ENCODE measurements around the gene NCKAP5.

NCKAP5 gene

DNA sequence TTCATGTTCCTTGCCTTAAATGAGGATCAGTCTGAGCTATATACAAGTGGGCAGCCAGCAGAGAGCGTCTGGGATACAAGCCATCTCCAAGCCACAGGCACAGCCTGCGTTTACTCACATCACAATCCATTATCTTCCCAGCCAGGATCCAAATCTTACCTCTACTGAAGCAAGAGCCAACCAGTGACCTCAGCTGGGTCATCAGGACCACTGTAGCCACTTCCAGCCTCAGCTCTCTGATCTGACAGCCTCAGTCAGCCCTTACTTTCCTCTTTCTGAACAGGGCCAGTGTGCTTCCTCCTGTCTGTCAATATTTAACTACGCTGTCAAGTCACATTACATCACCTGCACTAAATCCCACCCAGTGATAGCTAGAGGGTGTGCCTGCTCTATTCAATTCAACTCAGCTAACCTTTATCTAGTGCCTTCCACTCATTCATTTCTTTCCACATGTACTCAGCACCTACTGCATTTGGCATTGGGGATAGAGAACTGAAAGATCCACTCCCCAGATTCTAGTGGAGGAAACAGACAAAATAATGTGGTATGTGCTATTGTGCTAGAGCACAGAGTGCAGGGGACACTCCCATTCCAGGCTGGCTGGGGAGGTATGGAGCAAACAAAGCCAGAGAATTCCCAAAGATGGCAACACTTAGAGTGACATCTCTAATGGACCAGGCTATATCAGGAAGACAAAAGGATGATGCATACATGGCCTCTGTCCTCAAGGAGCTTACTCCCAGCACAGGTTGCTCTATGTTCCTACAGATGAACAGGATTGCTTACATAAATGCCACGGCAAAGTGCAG lies 146.5 kb downstream of the NCKAP5 start:
- no peak for DNase-seq (ENCODE audit: low read depth in 2 of 2)

DNA sequence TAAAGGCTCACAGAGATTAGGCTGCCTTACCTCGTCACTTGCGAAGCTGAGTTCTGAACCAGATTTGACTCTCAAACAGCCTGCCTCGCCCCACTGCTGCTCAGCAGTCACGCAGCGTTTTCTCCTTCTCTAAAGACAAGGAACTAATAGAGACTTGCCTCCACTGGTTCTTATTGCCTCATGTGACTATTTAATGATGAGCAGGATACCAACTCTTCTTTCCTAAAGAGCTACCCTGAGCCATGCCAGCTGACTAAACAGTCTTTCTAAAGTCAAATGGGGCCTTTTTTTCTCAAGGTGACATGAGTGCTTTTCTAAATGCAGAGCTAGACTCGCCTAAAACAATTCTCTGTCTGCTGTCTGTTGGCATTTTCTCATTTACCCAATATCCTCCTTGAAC lies 147.5 kb downstream of the NCKAP5 start:
- no peak for DNase-seq (ENCODE audit: low read depth in 2 of 2)

DNA sequence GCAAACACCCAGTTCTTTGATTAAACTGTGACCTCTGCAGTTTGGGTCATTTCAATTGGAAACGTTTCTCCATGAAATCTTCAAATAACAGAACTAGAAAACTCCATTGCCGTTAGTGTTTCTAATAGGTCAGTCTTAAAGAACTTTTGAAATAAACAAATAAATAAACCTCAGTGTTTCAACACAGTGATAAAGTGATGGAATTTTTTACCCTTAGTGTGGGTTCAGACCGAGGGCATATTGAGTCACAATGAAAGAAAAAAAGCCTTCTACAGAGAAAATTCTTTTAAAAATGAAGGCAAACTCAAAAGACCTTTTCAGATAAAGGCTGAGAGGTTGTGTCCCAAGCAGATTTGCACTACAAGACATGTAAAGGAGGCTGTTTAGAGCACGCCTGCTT lies 149.6 kb downstream of the NCKAP5 start:
- no peak for DNase-seq (ENCODE audit: low read depth in 2 of 2)

DNA sequence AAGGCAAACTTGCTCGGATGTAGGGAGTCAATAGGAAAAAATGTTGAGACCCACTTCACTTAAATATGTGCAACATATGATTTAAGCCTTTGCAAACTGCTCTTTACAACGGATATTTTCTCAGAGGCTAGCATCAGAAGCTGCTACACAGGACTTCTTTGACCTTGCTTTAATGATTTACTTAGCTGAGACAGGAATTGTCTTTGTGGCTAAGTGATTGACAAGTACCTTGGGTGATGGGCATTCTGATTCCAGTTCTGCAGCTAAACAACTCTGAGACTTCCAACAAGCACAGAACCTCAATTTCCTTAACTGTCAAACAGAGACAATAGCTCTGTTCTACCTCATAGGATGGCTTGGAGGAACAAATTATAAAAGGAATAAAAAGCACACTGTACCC lies 150.2 kb downstream of the NCKAP5 start:
- DNase-seq (ENCODE audit: low read depth in 2 of 2): no peak

DNA sequence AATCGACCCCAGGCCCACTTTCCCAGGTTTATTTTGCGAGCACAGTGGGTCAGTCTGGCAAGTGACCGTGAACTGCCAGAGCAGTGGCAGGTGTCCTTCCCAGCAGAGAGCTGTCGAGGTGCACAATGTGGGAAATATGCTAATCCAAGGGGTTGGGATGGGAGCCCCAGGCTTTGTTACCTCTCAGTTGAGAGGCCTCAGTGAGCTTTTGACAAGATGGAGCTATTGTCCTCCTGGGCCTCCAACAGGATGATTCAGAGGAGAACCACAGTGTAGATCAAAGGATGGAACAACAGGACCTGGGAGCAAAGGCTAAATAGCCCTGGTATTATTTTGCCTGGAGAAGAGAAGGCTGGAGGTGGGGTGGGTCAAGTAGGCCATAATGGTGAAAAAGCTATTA lies 150.8 kb downstream of the NCKAP5 start:
- DNase-seq (ENCODE audit: low read depth in 2 of 2): no peak

DNA sequence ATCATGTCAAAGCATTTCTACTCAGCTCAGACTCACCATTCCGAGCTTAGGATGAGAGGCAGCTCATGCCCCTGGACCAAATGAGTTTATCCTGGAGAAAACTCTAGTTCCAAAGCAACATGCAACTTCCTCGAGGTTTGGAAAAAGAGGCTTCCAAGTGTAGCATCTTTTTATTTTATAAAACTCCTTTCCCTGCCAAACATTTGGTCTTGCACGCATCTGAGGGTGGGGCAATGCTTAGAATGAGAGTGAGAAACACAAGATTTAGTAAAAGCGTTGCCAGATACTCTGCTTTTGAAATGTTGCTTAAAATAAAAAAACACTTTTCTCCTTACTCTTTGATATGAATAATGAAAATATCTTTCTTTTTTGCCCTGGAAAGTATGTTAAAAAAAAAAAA lies 151.5 kb downstream of the NCKAP5 start:
- no peak for DNase-seq (ENCODE audit: low read depth in 2 of 2)

DNA sequence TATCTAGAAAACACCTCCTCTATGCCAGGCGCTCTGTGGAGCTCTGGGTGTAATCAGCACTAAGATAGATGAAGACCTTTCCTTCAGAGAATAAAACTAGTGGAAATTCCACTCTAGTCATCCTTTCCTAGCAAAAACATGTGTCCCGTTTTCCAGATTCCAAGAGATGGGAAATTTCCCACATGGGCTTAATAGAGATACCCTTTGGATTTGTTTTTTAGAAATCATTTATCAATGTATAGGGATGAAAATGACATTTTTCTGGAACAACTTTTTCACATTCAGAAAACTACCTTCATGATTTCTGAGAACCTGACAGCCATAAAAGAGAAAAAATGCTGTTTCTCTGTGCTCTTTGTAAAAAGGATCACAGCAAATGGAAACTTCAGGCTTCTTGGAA lies 152.1 kb downstream of the NCKAP5 start:
- DNase-seq (ENCODE audit: low read depth in 2 of 2): no peak

DNA sequence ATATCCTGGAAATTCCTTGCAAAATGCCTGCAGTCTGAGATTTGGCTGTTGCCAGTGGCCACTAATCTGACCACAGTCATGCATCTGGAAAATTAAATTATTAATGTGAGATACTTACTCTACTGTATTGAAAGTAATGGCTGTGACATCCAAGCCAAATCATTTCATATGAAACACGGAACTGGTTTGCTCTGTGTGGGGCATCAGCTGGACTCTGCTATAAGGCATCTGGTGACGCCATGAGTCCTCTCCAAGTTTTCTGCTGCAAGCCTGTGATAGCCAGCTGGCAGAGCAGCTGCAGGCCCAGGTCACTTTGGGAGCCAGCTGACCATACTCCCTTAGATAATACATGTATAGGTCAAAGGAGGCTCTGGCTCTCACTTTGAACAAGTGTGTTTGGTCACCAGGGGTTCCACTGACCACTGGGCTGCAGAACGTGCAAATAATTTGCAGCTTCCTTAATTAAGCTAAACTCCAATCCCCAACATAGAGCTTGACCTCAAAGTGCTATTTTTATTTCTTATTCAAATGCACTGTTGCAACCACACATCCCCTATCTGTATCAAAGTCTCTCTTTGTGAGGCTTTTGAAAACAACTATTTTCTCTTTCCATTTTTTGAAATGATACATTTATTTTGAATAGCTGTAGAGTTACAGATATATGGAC lies 152.9 kb downstream of the NCKAP5 start:
- DNase-seq (ENCODE audit: low read depth in 2 of 2): no peak

DNA sequence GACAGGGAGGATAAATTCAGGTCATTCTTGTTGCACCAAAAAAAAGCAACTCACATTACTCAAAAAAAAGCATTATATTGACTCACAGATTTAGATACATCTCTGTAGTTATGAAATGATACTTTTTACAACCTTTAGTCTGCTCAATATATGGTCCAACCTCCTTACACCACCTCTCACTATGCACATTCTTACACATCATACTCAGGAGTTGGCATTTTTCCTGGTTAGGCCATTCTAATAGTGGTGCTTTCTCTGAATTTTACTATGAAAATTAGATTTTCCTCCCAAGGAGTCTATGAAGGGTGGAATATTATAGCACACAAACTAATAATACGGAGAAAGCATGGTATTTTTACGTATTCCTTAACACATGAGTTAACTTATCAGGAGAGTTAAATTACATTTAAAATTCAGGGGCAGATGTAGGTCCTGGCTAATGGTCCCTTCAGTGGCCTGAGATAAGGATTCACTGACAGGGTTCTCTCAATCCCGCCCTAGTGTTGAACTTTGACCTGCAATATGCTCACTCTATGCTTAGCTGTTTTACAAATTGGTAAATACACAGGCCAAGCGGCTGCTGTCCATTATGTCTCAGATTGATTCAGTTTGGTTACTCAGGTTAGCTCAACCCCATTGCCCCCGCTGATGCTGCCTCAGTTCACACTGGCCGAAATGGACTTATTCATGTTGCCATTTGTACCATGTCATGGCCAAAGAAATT lies 153.6 kb downstream of the NCKAP5 start:
- no peak for DNase-seq (ENCODE audit: low read depth in 2 of 2)

DNA sequence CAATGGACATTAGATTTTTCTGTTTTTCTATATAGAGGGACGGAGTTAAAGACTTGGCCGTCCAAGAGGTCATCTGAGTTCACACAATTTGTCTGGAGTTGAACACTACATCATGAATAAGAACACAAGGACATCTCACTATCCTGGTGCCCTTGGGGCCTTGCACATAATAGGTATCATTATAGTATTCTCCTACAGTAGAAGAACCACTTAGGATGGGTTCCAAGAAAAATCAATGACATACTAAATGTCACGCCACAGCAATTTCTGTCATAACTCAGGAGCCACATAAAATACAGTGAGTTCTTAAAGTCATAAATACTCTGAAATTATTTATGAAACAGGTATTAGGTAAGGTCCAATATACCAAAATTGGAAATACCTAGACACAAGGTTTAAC lies 154.4 kb downstream of the NCKAP5 start:
- DNase-seq (ENCODE audit: low read depth in 2 of 2): no peak

DNA sequence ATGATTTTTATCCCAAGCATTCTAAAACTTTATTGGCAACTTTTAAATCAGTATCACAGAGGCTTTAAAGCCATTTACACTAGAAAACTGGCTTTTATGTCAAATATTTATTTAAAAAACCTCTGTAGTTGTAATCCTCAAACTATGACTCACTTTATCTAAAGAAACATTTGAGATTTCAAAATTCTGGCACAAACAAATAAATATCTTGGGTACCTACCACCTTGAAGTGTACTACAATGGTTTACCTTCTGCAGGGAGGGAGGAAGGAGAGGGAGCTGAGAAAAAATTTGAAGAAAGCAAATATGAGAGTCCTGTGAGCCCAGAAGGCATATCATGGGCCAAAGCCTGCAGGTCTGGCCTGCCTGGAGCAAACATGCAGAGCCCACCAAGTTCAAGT lies 155.6 kb downstream of the NCKAP5 start:
- no peak for DNase-seq (ENCODE audit: low read depth in 2 of 2)

DNA sequence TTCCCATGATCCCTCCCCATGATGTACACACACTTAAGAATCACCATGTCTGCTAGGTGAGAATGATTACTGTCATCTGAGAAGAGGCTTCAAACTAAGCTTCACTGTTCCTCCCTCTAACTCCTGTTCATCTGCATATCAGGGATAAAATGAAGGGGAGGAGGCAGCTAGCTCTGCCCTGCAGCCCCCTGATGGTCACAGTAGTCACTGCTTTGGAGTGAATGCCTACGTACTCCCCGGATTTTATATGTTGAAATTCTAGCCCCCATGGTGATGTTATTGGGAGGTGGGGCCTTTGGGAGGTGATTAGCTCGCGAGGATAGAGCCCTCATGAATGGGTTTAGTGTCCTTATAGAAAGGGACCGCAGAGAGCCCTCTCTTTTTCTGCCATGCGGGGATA lies 156.4 kb downstream of the NCKAP5 start:
- no peak for DNase-seq (ENCODE audit: low read depth in 2 of 2)

DNA sequence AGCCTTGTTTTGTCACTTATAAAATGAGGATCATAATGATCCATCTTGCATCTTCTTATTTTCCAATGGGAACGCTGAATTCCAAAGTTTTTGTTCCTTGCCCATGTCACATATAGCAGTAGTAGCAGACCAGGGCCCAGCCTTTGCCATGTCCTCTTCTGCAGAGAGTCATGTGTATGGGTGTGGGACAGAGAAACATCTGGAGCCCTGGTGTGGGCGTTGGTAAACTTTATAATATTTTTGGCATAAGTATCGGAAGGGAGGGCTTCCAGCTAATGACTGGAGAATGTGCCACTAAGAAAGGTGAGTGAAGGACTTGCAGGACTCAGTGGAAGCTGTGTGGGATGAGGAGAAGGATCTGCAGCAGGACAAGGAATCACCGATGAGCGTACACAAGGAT lies 157.2 kb downstream of the NCKAP5 start:
- no peak for DNase-seq (ENCODE audit: low read depth in 2 of 2)

DNA sequence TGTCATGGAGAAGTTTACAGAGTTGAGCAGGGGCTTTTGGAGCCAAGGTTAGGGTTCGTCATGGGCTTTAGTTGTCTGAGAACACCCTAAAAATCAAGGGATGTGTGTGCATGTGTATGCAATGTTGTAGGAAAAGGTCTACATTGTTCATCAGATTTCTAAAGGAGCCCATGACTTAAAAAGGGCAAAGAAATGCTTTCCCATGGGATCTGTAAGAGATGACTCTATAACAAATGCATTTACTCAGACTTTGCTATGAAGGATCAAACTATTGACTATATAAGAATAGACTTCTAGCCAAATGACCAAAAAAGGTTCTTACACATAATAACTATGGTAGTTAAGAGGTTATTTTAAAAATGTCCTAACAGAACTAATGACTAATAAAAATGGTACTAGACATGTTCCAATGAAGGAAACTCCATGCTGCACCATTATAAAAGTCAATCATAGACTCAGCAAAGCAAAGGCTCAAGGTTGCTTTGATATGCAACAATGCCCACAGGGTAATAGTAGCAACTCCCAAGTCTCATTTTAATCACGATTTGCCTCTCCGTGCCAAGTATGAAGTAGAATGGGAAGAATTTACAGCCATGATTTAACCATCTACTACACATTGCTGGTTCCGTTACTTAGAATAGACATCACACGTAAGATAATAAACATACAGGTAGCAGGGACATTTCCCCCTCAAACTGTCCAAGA lies 158.5 kb downstream of the NCKAP5 start:
- DNase-seq (ENCODE audit: low read depth in 2 of 2): no peak

DNA sequence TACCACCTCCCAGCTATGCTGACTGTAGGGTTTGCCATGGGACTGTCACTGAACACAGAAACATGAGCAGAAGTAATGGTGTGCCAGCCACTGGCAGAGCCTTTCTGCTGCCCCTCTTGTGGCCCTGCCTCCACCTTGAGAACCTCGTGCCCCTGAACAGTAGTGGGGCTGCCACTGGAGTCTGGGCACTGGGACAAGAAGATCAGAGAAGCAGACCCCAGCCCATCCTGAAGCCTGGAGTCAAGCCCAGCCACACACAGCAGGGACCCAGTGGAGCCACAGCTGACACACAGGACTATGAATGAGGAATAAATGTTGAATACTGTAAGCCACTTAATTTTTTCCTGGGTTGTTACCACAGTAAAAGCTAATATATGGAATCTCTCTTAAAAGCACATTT lies 159.6 kb downstream of the NCKAP5 start:
- DNase-seq (ENCODE audit: low read depth in 2 of 2): no peak

DNA sequence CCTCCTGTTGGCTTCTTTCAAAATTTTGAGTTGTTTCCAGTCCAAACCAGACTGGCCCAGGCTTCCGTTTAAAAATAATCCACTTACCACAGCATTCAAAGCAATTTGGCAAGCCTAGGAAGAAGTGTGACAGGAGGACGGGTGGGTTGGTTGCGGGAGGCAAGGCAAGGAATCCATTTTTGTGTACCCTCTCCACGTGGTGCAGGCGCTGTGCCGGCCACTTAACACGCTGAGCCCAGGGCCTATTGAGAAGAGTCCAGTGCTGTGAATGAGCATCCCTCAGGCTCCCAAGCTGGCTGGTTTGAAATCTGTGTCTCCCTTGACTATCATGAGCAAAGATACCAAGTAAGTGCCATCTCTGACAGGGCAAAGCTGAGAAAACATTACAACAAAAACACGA lies 160.9 kb downstream of the NCKAP5 start:
- no peak for DNase-seq (ENCODE audit: low read depth in 2 of 2)

DNA sequence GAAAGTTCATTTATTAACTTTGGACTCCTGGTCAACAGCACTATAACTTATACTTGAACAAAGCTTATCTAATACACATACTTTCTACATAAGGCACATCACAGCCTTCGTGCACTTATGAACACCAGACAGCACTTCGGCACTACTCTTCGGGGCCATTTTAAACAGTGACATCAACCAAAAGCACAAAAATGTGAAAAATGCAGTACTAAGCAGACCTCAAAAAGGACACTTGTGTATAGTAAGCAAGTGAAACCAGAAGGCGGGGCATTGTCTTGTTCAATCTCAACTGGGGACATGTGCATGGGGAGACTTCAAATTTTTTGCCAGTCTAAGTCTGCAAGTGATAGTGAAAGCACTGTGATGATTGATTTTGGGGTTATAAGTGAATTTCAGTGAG lies 163.0 kb downstream of the NCKAP5 start:
- DNase-seq (ENCODE audit: low read depth in 2 of 2): no peak

DNA sequence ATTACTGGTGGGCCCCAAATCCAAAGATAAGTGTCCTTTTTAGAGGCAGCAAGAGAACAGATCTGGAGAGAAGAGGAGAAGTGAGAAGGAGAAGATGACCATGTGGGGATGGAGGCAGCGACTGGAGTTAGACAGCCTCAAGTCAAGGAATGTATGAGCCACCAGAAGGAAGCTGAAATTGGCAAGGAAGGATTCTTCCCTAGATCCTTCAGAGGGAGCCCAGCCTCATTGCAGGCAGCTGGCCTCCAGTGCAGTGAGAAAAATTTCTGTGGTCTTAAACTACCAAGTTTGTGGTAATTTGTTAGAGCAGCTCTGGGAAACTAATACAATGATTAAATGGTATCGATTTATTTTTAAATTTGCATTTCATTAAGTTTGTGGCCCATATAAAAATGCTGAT lies 167.9 kb downstream of the NCKAP5 start:
- DNase-seq (ENCODE audit: low read depth in 2 of 2): no peak

DNA sequence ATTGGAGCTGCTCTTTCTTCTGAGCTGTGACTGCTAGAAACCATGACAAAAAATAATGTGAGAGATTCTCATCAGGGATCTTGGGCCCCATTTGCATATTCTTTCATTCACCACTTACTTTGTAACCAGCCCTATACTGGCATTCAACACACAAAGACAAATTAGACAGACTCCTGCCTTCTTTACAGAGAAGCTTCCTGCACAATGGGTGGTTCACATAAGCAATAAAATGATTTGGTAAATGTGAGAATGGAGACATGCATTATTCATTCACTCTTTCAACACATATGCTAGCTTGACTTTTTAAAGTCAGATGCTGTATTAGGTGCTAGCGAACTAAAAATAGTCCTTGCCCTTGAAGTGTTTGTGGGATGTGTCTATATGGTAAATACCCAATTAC lies 174.4 kb downstream of the NCKAP5 start:
- no peak for DNase-seq (ENCODE audit: low read depth in 2 of 2)

DNA sequence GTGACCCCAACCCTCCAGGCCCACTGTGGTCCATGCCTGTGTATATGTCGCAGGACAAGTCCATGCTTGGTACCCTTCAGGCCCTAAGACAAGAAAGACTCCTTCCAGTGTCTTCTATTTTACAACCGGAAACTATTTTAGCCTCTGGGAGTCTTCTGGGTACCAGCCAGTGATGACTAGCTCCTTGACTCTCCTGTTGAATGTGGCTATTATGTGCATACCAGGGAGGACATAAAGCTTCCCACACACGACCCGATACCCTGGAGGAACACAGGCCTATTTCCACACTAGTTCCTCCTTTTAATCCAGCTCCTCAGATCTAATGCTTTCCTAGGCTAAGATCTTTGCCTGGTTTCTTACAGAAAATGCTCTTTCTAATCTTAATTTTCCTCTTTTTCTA lies 178.1 kb downstream of the NCKAP5 start:
- no peak for DNase-seq (ENCODE audit: low read depth in 2 of 2)

DNA sequence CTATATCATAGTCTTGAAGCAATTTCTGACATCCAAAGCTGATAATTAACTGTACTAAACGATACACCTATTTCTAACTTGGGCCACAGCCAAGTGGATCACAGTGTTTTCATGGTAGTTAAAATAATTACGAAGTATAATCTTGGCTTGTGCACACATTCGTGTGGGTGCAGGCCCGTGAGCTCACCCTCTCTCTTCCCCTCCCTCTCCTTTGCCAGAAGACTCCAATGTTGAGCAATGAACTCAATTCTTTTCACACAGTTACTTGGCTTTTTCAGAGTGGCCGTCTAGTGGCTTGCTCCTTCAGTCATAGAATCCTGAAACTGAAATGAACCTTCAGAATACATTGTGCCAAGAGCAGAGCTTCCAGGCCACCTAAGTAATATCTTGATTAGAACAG lies 178.7 kb downstream of the NCKAP5 start:
- DNase-seq (ENCODE audit: low read depth in 2 of 2): no peak

DNA sequence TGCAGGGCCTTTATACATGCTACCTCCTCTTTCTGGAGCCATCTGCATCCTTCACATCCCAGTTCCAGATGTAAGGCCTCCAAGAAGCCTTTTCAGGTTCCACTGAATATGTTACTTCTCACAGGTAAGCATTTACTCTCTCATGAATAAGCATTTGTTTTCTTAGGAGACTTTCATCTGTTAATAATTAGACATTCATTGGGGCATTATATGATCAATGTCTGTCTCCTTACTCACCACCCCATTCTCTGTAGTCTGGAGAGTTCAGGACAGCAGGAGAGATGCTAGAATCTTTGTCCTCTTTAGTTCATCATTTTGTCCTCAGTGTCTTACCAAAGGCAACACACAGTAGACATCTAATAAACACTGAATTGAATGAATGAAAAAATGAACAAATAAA lies 185.7 kb downstream of the NCKAP5 start:
- no peak for DNase-seq (ENCODE audit: low read depth in 2 of 2)

Measured in stimulated activated CD4-positive, alpha-beta T cell treated with anti-CD3 and anti-CD28 coated beads, Interleukin-12 subunit alpha, Interleukin-12 subunit beta, amount 100 ng/mL, for 24 hours (primary cell).